Measurements from ENCODE around the gene GRIN1. TPM values are rescaled to one million over a fixed set of nuclear protein-coding genes. Genes with fewer than 3 reads are reported as not detected.

The GRIN1 gene
- total RNA-seq, 1 donor from 2014 or later: not detected

GRCh38 chr9:137127301-137128157 lies 11.4 kb upstream of the GRIN1 start:
- DNase-seq (ENCODE audit: low spot score): no peak
- Mint-ChIP-seq H3K4me3 (peak overlapping the region; percentile 89), H3K9me3 (no peaks in the 10 kb centered on the region), H3K36me3 (no peaks in the 10 kb centered on the region), H3K27me3 (ENCODE audit: insufficient read depth, low read depth) (peaks cover 11% of the 10 kb centered on the region), H3K27ac (no peak overlapping the region), H3K4me1 (peaks cover 25% of the 10 kb centered on the region)
- TF ChIP-seq CTCF (IDR thresholded peaks at IDR 0.05) (no peak), EZH2 (IDR thresholded peaks at IDR 0.05) (no peak), EZH2phosphoT487 (IDR thresholded peaks at IDR 0.05) (no peak)
- Histone ChIP-seq H3K4me1 (peaks cover 7% of the 10 kb centered on the region), H2AFZ (replicated peaks) (no peak overlapping the region), H3K79me2 (ENCODE audit: low read depth) (peaks cover 22% of the 10 kb centered on the region), H3K4me2 (no peak overlapping the region), H3K9ac (no peak overlapping the region), H3K27ac (no peak overlapping the region), H3K36me3 (no peaks in the 10 kb centered on the region), H4K20me1 (ENCODE audit: low read depth) (peaks cover 18% of the 10 kb centered on the region), H3K4me3 (no peak overlapping the region), H3K9me3 (ENCODE audit: low read depth) (no peaks in the 10 kb centered on the region), H3K27me3 (peaks cover 25% of the 10 kb centered on the region), H3F3A (ENCODE audit: low read depth) (peaks cover 4% of the 10 kb centered on the region)

GRCh38 chr9:137128158-137128861 lies 10.6 kb upstream of the GRIN1 start:
- Histone ChIP-seq H3K79me2 (ENCODE audit: low read depth) (peaks cover 22% of the 10 kb centered on the region), H3K4me1 (peaks cover 7% of the 10 kb centered on the region), H4K20me1 (ENCODE audit: low read depth) (peaks cover 18% of the 10 kb centered on the region), H3K9me3 (ENCODE audit: low read depth) (no peaks in the 10 kb centered on the region), H2AFZ (replicated peaks) (no peak overlapping the region), H3K9ac (no peak overlapping the region), H3F3A (ENCODE audit: low read depth) (peaks cover 2% of the 10 kb centered on the region), H3K4me2 (peak overlapping the region; percentile 86), H3K27ac (no peak overlapping the region), H3K4me3 (peak overlapping the region; percentile 83), H3K36me3 (no peaks in the 10 kb centered on the region), H3K27me3 (peaks cover 32% of the 10 kb centered on the region)
- H3K9me3 Mint-ChIP-seq: no peaks in the 10 kb centered on the region
- TF ChIP-seq CTCF (IDR thresholded peaks at IDR 0.05) (no peak), EZH2phosphoT487 (IDR thresholded peaks at IDR 0.05) (no peak), EZH2 (IDR thresholded peaks at IDR 0.05) (no peak)
- peak overlapping the region; percentile 89 for H3K4me3 Mint-ChIP-seq
- no peaks in the 10 kb centered on the region for H3K36me3 Mint-ChIP-seq
- peaks cover 22% of the 10 kb centered on the region for H3K4me1 Mint-ChIP-seq
- peaks cover 18% of the 10 kb centered on the region for H3K27me3 Mint-ChIP-seq (ENCODE audit: insufficient read depth, low read depth)
- DNase-seq (ENCODE audit: low spot score): no peak
- H3K27ac Mint-ChIP-seq: peak overlapping the region; percentile 72

GRCh38 chr9:137128862-137129455 lies 10.0 kb upstream of the GRIN1 start:
- Histone ChIP-seq H3K9ac (peak overlapping the region; percentile 33), H3K79me2 (ENCODE audit: low read depth) (peaks cover 22% of the 10 kb centered on the region), H3K9me3 (ENCODE audit: low read depth) (no peaks in the 10 kb centered on the region), H3K27me3 (peaks cover 39% of the 10 kb centered on the region), H3K27ac (no peak overlapping the region), H3K4me3 (peak overlapping the region; percentile 83), H2AFZ (replicated peaks) (peak overlapping the region; percentile 75), H4K20me1 (ENCODE audit: low read depth) (peaks cover 17% of the 10 kb centered on the region), H3F3A (ENCODE audit: low read depth) (peaks cover 2% of the 10 kb centered on the region), H3K4me1 (peaks cover 7% of the 10 kb centered on the region), H3K4me2 (peak overlapping the region; percentile 86), H3K36me3 (no peaks in the 10 kb centered on the region)
- no peaks in the 10 kb centered on the region for H3K36me3 Mint-ChIP-seq
- TF ChIP-seq EZH2 (IDR thresholded peaks at IDR 0.05): peak; percentile 21
- TF ChIP-seq EZH2phosphoT487 (IDR thresholded peaks at IDR 0.05): no peak
- peaks cover 22% of the 10 kb centered on the region for H3K4me1 Mint-ChIP-seq
- H3K9me3 Mint-ChIP-seq: no peaks in the 10 kb centered on the region
- H3K4me3 Mint-ChIP-seq: peak overlapping the region; percentile 89
- H3K27ac Mint-ChIP-seq: peak overlapping the region; percentile 72
- DNase-seq (ENCODE audit: low spot score): peak; percentile 46
- peaks cover 18% of the 10 kb centered on the region for H3K27me3 Mint-ChIP-seq (ENCODE audit: insufficient read depth, low read depth)
